ENCODE data around the gene MOCS3.

Gene MOCS3

GRCh38 chr20:50991076-50991475 is 32.5 kb downstream of the MOCS3 start:
- TF ChIP-seq CTCF (IDR thresholded peaks at IDR 0.05; ENCODE audit: unreplicated experiment in 3 of 3) = no peak
- Mint-ChIP-seq H3K4me3 (no peak overlapping the region), H3K36me3 (ENCODE audit: low read depth) (no peaks in the 10 kb centered on the region), H3K4me1 (no peaks in the 10 kb centered on the region), H3K27me3 (ENCODE audit: low read depth) (peaks cover 44% of the 10 kb centered on the region), H3K9me3 (no peaks in the 10 kb centered on the region), H3K27ac (no peak overlapping the region)

GRCh38 chr20:50992336-50992732 is 33.7 kb downstream of the MOCS3 start:
- Mint-ChIP-seq H3K27me3 (ENCODE audit: low read depth) (peaks cover 40% of the 10 kb centered on the region), H3K9me3 (no peaks in the 10 kb centered on the region), H3K4me1 (no peaks in the 10 kb centered on the region)

GRCh38 chr20:50992733-50993457 is 34.3 kb downstream of the MOCS3 start:
- Mint-ChIP-seq H3K9me3 (no peaks in the 10 kb centered on the region), H3K27me3 (ENCODE audit: low read depth) (peaks cover 35% of the 10 kb centered on the region), H3K36me3 (ENCODE audit: low read depth) (no peaks in the 10 kb centered on the region)

More at GRCh38 chr20:50992336-50992732, 33.7 kb downstream of the MOCS3 start:
- Mint-ChIP-seq H3K4me3 (no peak overlapping the region), H3K36me3 (ENCODE audit: low read depth) (no peaks in the 10 kb centered on the region), H3K27ac (no peak overlapping the region)
- TF ChIP-seq CTCF (IDR thresholded peaks at IDR 0.05; ENCODE audit: unreplicated experiment in 3 of 3) = no peak

GRCh38 chr20:50993876-50994275 is 35.3 kb downstream of the MOCS3 start:
- no peak for TF ChIP-seq CTCF (IDR thresholded peaks at IDR 0.05; ENCODE audit: unreplicated experiment in 3 of 3)
- H3K36me3 Mint-ChIP-seq (ENCODE audit: low read depth) = no peaks in the 10 kb centered on the region
- H3K27ac Mint-ChIP-seq = no peak overlapping the region
- no peak overlapping the region for H3K4me3 Mint-ChIP-seq
- H3K27me3 Mint-ChIP-seq (ENCODE audit: low read depth) = peaks cover 32% of the 10 kb centered on the region
- H3K4me1 Mint-ChIP-seq = no peaks in the 10 kb centered on the region
- H3K9me3 Mint-ChIP-seq = no peaks in the 10 kb centered on the region

More at GRCh38 chr20:50992733-50993457, 34.3 kb downstream of the MOCS3 start:
- peak; percentile 43 to 62 (median 58) for TF ChIP-seq CTCF (IDR thresholded peaks at IDR 0.05; ENCODE audit: unreplicated experiment in 3 of 3)
- Mint-ChIP-seq H3K4me1 (no peaks in the 10 kb centered on the region), H3K4me3 (no peak overlapping the region), H3K27ac (peak overlapping the region in 1 of 3 experiments; percentile 4)

- Mint-ChIP-seq H3K4me3 (no peak overlapping the region), H3K27ac (no peak overlapping the region), H3K27me3 (ENCODE audit: low read depth) (peaks cover 35% of the 10 kb centered on the region), H3K9me3 (no peaks in the 10 kb centered on the region), H3K36me3 (ENCODE audit: low read depth) (no peaks in the 10 kb centered on the region), H3K4me1 (no peaks in the 10 kb centered on the region)
- TF ChIP-seq CTCF (IDR thresholded peaks at IDR 0.05; ENCODE audit: unreplicated experiment in 3 of 3) = no peak
Measured at GRCh38 chr20:50995506-50995905, 36.9 kb downstream of the MOCS3 start.
